HepG2 (cell line): ENCODE data around the gene GOLGA6D. TPM values are rescaled to one million over a fixed set of nuclear protein-coding genes. Genes with fewer than 3 reads are reported as not detected.
"Not testable (repeated sequence)": the region's sequence is repeated elsewhere in the genome, so short reads cannot be mapped to it uniquely, and the experiment has no call there.

Experiments
- ATAC-seq: fragments of 200-7000 bp; cut with Tn5 transposase; 3 replicates; pipeline ENCODE4 v1.9.1; 2020; ENCODE audit warnings: mild to moderate bottlenecking, moderate library complexity
- BruUV-seq: library from RNA; stranded (reverse); fragments of 400-500 nt; replicated peaks from 2 replicates; lab custom pipeline; 2021; lab: Mats Ljungman, UMichigan
- CTCF ChIA-PET: fragments of 300-600 bp; formaldehyde crosslinking; extraction: SDS; loops from one replicate; lab custom pipeline; 2021; ENCODE audit warnings: low total read pairs, inconsistent platforms, low intra/inter-chr PET ratio; lab: Yijun Ruan, JAX
- POLR2A ChIA-PET: fragments of 350-600 bp; sonication (Branson Sonifier 250); formaldehyde crosslinking; loops from one replicate; lab custom pipeline; 2020; ENCODE audit warnings: antibody characterized with exemption, inconsistent platforms; lab: Yijun Ruan, JAX
- DNase-seq: peaks from one replicate; pipeline ENCODE4 v3.0.0-alpha.2; 2015; ENCODE audit warnings: low spot score
- FAIRE-seq: peaks from 3 replicates; lab custom pipeline; 2011; peaks lifted over from hg19 to GRCh38; lab: Jason Lieb, UNC
- H2AFZ ChIP-seq: one replicate; pipeline ENCODE4 v1.6.1; 2011; ENCODE audit warnings: low read length, inconsistent platforms
- H3K27ac ChIP-seq: fragments of 300-600 bp; 3 replicates; pipeline ENCODE4 v1.8.0; 2011; ENCODE audit warnings: mixed run types, mild to moderate bottlenecking, mixed read lengths, low read length, inconsistent platforms; ENCODE audit not compliant: insufficient read depth; ENCODE audit errors: extremely low read length
- H3K27me3 ChIP-seq, 2 experiments: fragments of 200-600 bp in 1 of 2; 2 replicates in 1 of 2; 3 replicates in 1 of 2; pipeline versions ENCODE4 v1.6.0 to v1.8.0; 2011; ENCODE audit warnings: low read length in 2 of 2, mild to moderate bottlenecking in 2 of 2, moderate library complexity in 2 of 2, inconsistent platforms in 1 of 2; ENCODE audit not compliant: insufficient read depth in 2 of 2, control insufficient read depth in 1 of 2
- H3K36me3 ChIP-seq, 2 experiments: fragments of 200-600 bp in 1 of 2; replicated peaks in 1 of 2; 2 replicates in 1 of 2; 3 replicates in 1 of 2; pipeline versions ENCODE4 v1.5.1 to v1.8.0; 2011; ENCODE audit warnings: low read length in 2 of 2, inconsistent platforms in 1 of 2; ENCODE audit not compliant: insufficient read depth in 2 of 2, control insufficient read depth in 1 of 2
- H3K4me1 ChIP-seq: 2 replicates; pipeline ENCODE4 v1.5.1; 2012; ENCODE audit warnings: low read length, inconsistent platforms; ENCODE audit not compliant: insufficient read depth
- H3K4me2 ChIP-seq: 2 replicates; pipeline ENCODE4 v1.6.0; 2011; ENCODE audit warnings: low read depth, low read length, inconsistent platforms
- H3K4me3 ChIP-seq, 3 experiments: fragments of 200-600 bp in 1 of 3; sonication (generic), shearing (Covaris generic) in 1 of 3; replicated peaks in 1 of 3; 2 replicates each; pipeline ENCODE4 v1.5.1; 2011 to 2016; ENCODE audit warnings: low read length in 3 of 3, inconsistent platforms in 2 of 3, low read depth in 2 of 3, mild to moderate bottlenecking in 2 of 3, control low read depth in 1 of 3, mixed read lengths in 1 of 3; ENCODE audit not compliant: insufficient read depth in 1 of 3
- H3K79me2 ChIP-seq: one replicate; pipeline ENCODE4 v1.6.1; 2011; ENCODE audit warnings: low read length, inconsistent platforms; ENCODE audit not compliant: insufficient read depth
- H3K9ac ChIP-seq: 2 replicates; pipeline ENCODE4 v1.6.0; 2011; ENCODE audit warnings: mild to moderate bottlenecking, low read depth, low read length, inconsistent platforms; ENCODE audit not compliant: insufficient read depth
- H3K9me3 ChIP-seq: 2 replicates; pipeline ENCODE4 v1.5.1; 2012; ENCODE audit warnings: mild to moderate bottlenecking, low read length
- H4K20me1 ChIP-seq: 2 replicates; pipeline ENCODE4 v1.6.0; 2011; ENCODE audit warnings: inconsistent platforms, mild to moderate bottlenecking, low read length, moderate library complexity; ENCODE audit not compliant: insufficient read depth
- WGBS: methylation state at CpG from one replicate; pipeline ENCODE4 v1.1.6; 2017; ENCODE audit warnings: low lambda C conversion rate; 5-methylcytosine and 5-hydroxymethylcytosine counted together
- in situ Hi-C: cut with HindIII; loops from 2 replicates; pipeline ENCODE4 v1.10.0; 2017; ENCODE audit warnings: low pct_unique_long_range_greater_than_20kb; ENCODE audit not compliant: extremely low pct_ligation_motif_present
- intact Hi-C: fragments of 100-400 bp; cut with micrococcal nuclease; formaldehyde crosslinking; loops from one replicate; pipeline ENCODE4 v1.10.0; 2022; ENCODE audit not compliant: unreplicated experiment
- polyA plus RNA-seq, 8 experiments: library from polyadenylated mRNA; depleted of rRNA in 3 of 8; stranded (reverse) in 7 of 8; unstranded in 1 of 8; fragments of >200 nt; fragmentation: Illumina TruSeq in 4 of 8; extraction: Trizol in 4 of 8; gene quantifications; 2 replicates each; pipeline versions ENCODE4 v1.2.1 to v1.2.3, GENCODE V29; 2011 to 2016; ENCODE audit warnings: low read depth in 4 of 8, missing spikeins in 1 of 8, mixed read lengths in 1 of 8; ENCODE audit not compliant: insufficient read depth in 1 of 8
- total RNA-seq, 5 experiments: library from RNA; depleted of rRNA; stranded (reverse); fragments of >200 nt; fragmentation: Illumina TruSeq; extraction: Trizol; gene quantifications; 2 replicates each; pipeline ENCODE4 v1.2.3, GENCODE V29; 2016; ENCODE audit warnings: low read depth in 1 of 5

GOLGA6D gene
- total and polyA plus RNA-seq, 2 of the 13 experiments (the other 11 are each of a cell fraction or from before 2014, with no cell fraction given) = 0.04 TPM; not detected in 1

GRCh38 chr15:75258620-75259343 lies 23.9 kb upstream of the GOLGA6D start:
- H3K4me3 ChIP-seq, intact Hi-C loops, H4K20me1 ChIP-seq, H2AFZ ChIP-seq, BruUV-seq, H3K27ac ChIP-seq, H3K79me2 ChIP-seq, H3K9me3 ChIP-seq, H3K4me1 ChIP-seq, ATAC-seq, H3K27me3 ChIP-seq, DNase-seq, POLR2A ChIA-PET, H3K36me3 ChIP-seq, H3K4me2 ChIP-seq, H3K9ac ChIP-seq, in situ Hi-C loops, CTCF ChIA-PET, FAIRE-seq: not testable (repeated sequence)
- 41% methylated on average over 4 of the region's 16 CpGs for WGBS

GRCh38 chr15:75259873-75260272 lies 22.8 kb upstream of the GOLGA6D start:
- POLR2A ChIA-PET, DNase-seq, H3K9ac ChIP-seq, H3K9me3 ChIP-seq, H3K4me3 ChIP-seq, BruUV-seq, H3K27me3 ChIP-seq, H3K36me3 ChIP-seq, in situ Hi-C loops, ATAC-seq, H4K20me1 ChIP-seq, H2AFZ ChIP-seq, intact Hi-C loops, H3K4me2 ChIP-seq, CTCF ChIA-PET, H3K79me2 ChIP-seq, FAIRE-seq, H3K27ac ChIP-seq, H3K4me1 ChIP-seq: not testable (repeated sequence)
- no CpG with 5 or more reads among the region's 3 CpGs for WGBS

GRCh38 chr15:75273751-75274359 lies 8.8 kb upstream of the GOLGA6D start:
- H4K20me1 ChIP-seq, H3K27ac ChIP-seq, CTCF ChIA-PET, H3K79me2 ChIP-seq, H3K4me1 ChIP-seq, H3K36me3 ChIP-seq, H3K4me3 ChIP-seq, DNase-seq, H3K9me3 ChIP-seq, H3K4me2 ChIP-seq, FAIRE-seq, H3K9ac ChIP-seq, ATAC-seq, in situ Hi-C loops, H2AFZ ChIP-seq, POLR2A ChIA-PET, BruUV-seq, H3K27me3 ChIP-seq, intact Hi-C loops: not testable (repeated sequence)
- WGBS = 59% methylated on average over 3 of the region's 8 CpGs
